ENCODE results near the gene GANC. TPM values are rescaled to one million over a fixed set of nuclear protein-coding genes. Genes with fewer than 3 reads are reported as not detected.

The GANC gene
- total RNA-seq, 1 donor: 21.4 TPM

GRCh38 chr15:42395838-42396237 lies 122.8 kb downstream of the GANC start:
- H3K4me3 ChIP-seq (ENCODE audit: low read length): no peak overlapping the region
- no peaks in the 10 kb centered on the region for H3K4me1 ChIP-seq (ENCODE audit: insufficient read depth, low read length)
- H3K9me3 ChIP-seq (ENCODE audit: low read depth, low read length): no peaks in the 10 kb centered on the region
- H3K27me3 ChIP-seq (ENCODE audit: insufficient read depth, low read length): no peaks in the 10 kb centered on the region

- Histone ChIP-seq H3K27me3 (ENCODE audit: insufficient read depth, low read length) (no peaks in the 10 kb centered on the region), H3K9me3 (ENCODE audit: low read depth, low read length) (no peaks in the 10 kb centered on the region), H3K4me1 (ENCODE audit: insufficient read depth, low read length) (peaks cover 14% of the 10 kb centered on the region), H3K4me3 (ENCODE audit: low read length) (no peak overlapping the region)
Observed at GRCh38 chr15:42401544-42402454, 128.8 kb downstream of the GANC start.

DNA sequence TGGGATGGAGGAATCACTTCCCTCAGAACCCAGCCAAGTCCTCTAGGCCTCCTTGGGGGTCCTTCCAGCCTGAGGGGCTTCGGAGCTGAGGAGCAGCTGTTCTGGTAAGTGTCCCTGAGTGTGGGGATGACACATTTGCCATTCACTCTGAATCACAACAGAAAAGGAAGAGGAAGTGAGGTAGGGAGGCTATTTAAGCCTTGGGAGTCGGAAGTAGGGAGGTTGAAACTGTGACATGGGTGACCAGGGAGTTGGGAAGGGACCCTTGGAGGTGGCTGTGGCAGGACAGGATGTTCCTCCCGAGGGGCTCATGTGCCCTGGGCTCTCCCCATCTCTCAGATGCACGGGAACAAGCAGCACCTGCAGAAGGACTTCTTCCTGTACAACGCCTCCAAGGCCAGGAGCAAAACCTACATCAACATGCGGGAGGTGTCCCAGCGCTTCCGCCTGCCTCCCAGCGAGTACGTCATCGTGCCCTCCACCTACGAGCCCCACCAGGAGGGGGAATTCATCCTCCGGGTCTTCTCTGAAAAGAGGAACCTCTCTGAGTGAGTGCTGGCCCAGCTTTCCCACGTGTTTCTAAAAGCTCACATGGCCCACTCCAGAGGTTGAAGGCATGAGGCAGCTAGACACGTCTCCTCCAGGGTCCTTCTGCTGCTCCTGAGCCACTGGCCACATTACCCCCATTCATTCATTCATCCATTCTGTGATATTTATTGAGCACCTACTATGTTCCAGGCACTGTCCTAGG lies 129.6 kb downstream of the GANC start:
- Histone ChIP-seq H3K9me3 (ENCODE audit: low read depth, low read length) (no peaks in the 10 kb centered on the region), H3K4me3 (ENCODE audit: low read length) (no peak overlapping the region), H3K27me3 (ENCODE audit: insufficient read depth, low read length) (no peaks in the 10 kb centered on the region), H3K4me1 (ENCODE audit: insufficient read depth, low read length) (peaks cover 14% of the 10 kb centered on the region)

- no peaks in the 10 kb centered on the region for H3K27me3 ChIP-seq (ENCODE audit: insufficient read depth, low read length)
- peaks cover 14% of the 10 kb centered on the region for H3K4me1 ChIP-seq (ENCODE audit: insufficient read depth, low read length)
Observed at GRCh38 chr15:42403389-42403788, 130.4 kb downstream of the GANC start.

GRCh38 chr15:42404461-42405235 lies 131.6 kb downstream of the GANC start:
- Histone ChIP-seq H3K4me1 (ENCODE audit: insufficient read depth, low read length) (peaks cover 14% of the 10 kb centered on the region), H3K9me3 (ENCODE audit: low read depth, low read length) (no peaks in the 10 kb centered on the region), H3K4me3 (ENCODE audit: low read length) (no peak overlapping the region), H3K27me3 (ENCODE audit: insufficient read depth, low read length) (no peaks in the 10 kb centered on the region)

More at GRCh38 chr15:42403389-42403788, 130.4 kb downstream of the GANC start:
- H3K4me3 ChIP-seq (ENCODE audit: low read length): no peak overlapping the region
- no peaks in the 10 kb centered on the region for H3K9me3 ChIP-seq (ENCODE audit: low read depth, low read length)

DNA sequence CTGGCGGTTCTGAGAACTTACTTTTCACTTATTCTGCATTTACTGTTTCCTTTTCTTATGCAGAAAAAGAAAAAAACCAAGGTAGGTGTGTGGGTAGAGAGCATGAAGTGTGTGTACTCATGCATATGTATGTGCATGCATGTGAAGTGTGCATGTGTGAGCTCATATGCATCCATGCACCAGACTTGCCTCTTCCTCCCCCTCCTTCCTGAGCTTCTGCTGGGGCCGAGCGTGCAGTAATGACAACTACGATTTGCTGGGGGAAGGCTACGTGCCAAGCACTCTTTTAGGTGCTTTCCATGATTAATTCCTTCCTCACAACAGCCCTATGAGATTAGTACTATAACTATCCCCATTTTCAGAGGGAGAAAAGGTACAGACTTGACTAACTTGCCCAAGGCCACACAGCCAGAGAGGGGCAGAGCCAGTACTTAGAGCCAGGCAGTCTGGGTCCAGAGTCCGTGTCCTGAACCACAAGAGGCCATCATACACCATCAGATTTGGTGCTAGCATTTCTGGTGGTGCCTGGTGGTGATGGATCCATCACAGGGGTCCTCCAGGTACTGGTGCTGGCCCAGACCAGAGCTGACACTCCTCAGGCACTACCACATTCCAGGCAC lies 133.0 kb downstream of the GANC start:
- Histone ChIP-seq H3K4me1 (ENCODE audit: insufficient read depth, low read length) (peaks cover 14% of the 10 kb centered on the region), H3K4me3 (ENCODE audit: low read length) (no peak overlapping the region), H3K9me3 (ENCODE audit: low read depth, low read length) (no peaks in the 10 kb centered on the region), H3K27me3 (ENCODE audit: insufficient read depth, low read length) (no peaks in the 10 kb centered on the region)

Other genes with a start within 250 kb of the GANC start
- gene PLA2G4D, start 178.6 kb upstream of the GANC start, total RNA-seq: not detected
- gene PLA2G4F, start 116.6 kb upstream of the GANC start, total RNA-seq: not detected
- 103 TPM for gene VPS39, start 64.9 kb upstream of the GANC start, total RNA-seq
- gene TMEM87A, start 232 bp downstream of the GANC start, total RNA-seq: 78.3 TPM
- gene CAPN3, start 86.3 kb downstream of the GANC start, total RNA-seq: 4.1 TPM
- 70.6 TPM for gene ZNF106, start 217.9 kb downstream of the GANC start, total RNA-seq
- 84.8 TPM for gene SNAP23, start 222.4 kb downstream of the GANC start, total RNA-seq

Measured in mononuclear cell (primary cell).